Measurements from ENCODE around the gene RABAC1.
"Not testable (repeated sequence)": the region's sequence is repeated elsewhere in the genome, so short reads cannot be mapped to it uniquely, and the experiment has no call there.

Gene RABAC1

DNA sequence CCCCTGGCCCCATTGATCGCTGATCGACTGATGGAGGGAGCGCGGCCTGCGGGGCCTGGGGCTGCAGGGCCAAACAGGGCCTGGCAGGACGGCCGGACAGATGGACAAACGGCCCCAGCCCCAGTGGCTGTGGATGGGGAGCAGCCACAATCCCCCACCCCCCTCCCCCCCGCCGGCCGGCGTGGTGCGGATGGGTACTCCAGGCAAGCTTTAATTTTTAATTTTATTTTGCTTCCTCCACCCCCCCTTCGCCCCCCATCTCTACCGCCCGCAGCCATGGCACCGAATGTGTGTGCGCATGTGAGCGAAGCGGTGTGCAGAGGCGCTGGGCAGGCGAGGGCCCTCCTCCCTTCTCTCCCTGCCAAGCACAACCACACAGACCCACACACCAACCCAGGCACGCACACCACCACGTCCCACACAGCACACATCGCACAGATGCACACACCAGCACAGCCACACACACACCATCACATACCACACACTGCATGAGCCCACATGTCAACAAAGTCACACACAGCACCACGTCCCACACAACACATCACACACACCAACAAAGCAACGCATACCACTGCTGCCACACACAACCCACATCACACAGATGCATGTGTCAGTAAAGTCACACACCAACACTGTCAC is 43.2 kb downstream of the RABAC1 start:
- H3K9ac ChIP-seq (ENCODE audit: insufficient read length, low read depth): no peak overlapping the region
- DNase-seq (ENCODE audit: low read depth, low spot score): no peak
- no peaks in the 10 kb centered on the region for H3K36me3 ChIP-seq (ENCODE audit: insufficient read depth, insufficient read length, low read length)
- H3K27me3 ChIP-seq (ENCODE audit: insufficient read depth, insufficient read length): peaks cover 92% of the 10 kb centered on the region
- no peaks in the 10 kb centered on the region for H3K9me3 ChIP-seq (ENCODE audit: insufficient read depth, low read length)
- peaks cover 10% of the 10 kb centered on the region for H3K4me1 ChIP-seq (ENCODE audit: insufficient read depth, insufficient read length)
- no peak overlapping the region for H3K4me3 ChIP-seq (ENCODE audit: insufficient read length, low read depth)
- TF ChIP-seq ZNF274 (IDR thresholded peaks at IDR 0.05; ENCODE audit: low read depth, low read length) (no peak), YY1 (IDR thresholded peaks at IDR 0.05; ENCODE audit: insufficient read depth, insufficient read length) (no peak), SUZ12 (IDR thresholded peaks at IDR 0.05; ENCODE audit: extremely low read depth, insufficient read depth, insufficient read length) (no peak)

- Histone ChIP-seq H3K27me3 (ENCODE audit: insufficient read depth, insufficient read length) (peaks cover 92% of the 10 kb centered on the region), H3K4me3 (ENCODE audit: insufficient read length, low read depth) (no peak overlapping the region)
- no peak for DNase-seq (ENCODE audit: low read depth, low spot score)
Observed at GRCh38 chr19:41915021-41915775, 43.9 kb downstream of the RABAC1 start.

DNA sequence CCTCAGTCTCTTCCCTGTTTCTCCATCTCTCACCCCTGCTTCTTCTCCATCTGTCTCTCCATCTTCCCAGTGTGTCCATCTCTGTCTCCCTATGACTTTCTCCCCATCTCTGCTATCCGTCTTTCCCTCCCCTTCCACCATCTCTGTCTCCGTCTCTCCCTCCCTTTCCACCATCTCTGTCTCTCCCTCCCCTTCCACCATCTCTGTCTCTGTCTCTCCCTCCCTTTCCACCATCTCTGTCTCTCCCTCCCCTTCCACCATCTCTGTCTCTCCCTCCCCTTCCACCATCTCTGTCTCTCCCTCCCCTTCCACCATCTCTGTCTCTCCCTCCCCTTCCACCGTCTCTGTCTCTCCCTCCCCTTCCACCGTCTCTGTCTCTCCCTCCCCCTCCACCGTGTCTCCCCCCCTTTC is 44.7 kb downstream of the RABAC1 start:
- peaks cover 88% of the 10 kb centered on the region for H3K27me3 ChIP-seq (ENCODE audit: insufficient read depth, insufficient read length)
- H3K4me1 ChIP-seq (ENCODE audit: insufficient read depth, insufficient read length); H3K4me3 ChIP-seq (ENCODE audit: insufficient read length, low read depth); H3K9ac ChIP-seq (ENCODE audit: insufficient read length, low read depth); H3K9me3 ChIP-seq (ENCODE audit: insufficient read depth, low read length); DNase-seq (ENCODE audit: low read depth, low spot score); H3K36me3 ChIP-seq (ENCODE audit: insufficient read depth, insufficient read length, low read length): not testable (repeated sequence)

More at GRCh38 chr19:41915021-41915775, 43.9 kb downstream of the RABAC1 start:
- Histone ChIP-seq H3K9ac (ENCODE audit: insufficient read length, low read depth) (no peak overlapping the region), H3K4me1 (ENCODE audit: insufficient read depth, insufficient read length) (peaks cover 8% of the 10 kb centered on the region), H3K36me3 (ENCODE audit: insufficient read depth, insufficient read length, low read length) (no peaks in the 10 kb centered on the region), H3K9me3 (ENCODE audit: insufficient read depth, low read length) (no peaks in the 10 kb centered on the region)
- TF ChIP-seq SUZ12 (IDR thresholded peaks at IDR 0.05; ENCODE audit: extremely low read depth, insufficient read depth, insufficient read length): no peak
- TF ChIP-seq YY1 (IDR thresholded peaks at IDR 0.05; ENCODE audit: insufficient read depth, insufficient read length): no peak
- no peak for TF ChIP-seq ZNF274 (IDR thresholded peaks at IDR 0.05; ENCODE audit: low read depth, low read length)

- no peaks in the 10 kb centered on the region for H3K9me3 ChIP-seq (ENCODE audit: insufficient read depth, low read length)
- peaks cover 82% of the 10 kb centered on the region for H3K27me3 ChIP-seq (ENCODE audit: insufficient read depth, insufficient read length)
- no peaks in the 10 kb centered on the region for H3K36me3 ChIP-seq (ENCODE audit: insufficient read depth, insufficient read length, low read length)
- peaks cover 8% of the 10 kb centered on the region for H3K4me1 ChIP-seq (ENCODE audit: insufficient read depth, insufficient read length)
- peak overlapping the region; percentile 50 for H3K9ac ChIP-seq (ENCODE audit: insufficient read length, low read depth)
- TF ChIP-seq YY1 (IDR thresholded peaks at IDR 0.05; ENCODE audit: insufficient read depth, insufficient read length) (no peak), SUZ12 (IDR thresholded peaks at IDR 0.05; ENCODE audit: extremely low read depth, insufficient read depth, insufficient read length) (peak; percentile 40), ZNF274 (IDR thresholded peaks at IDR 0.05; ENCODE audit: low read depth, low read length) (no peak)
- H3K4me3 ChIP-seq (ENCODE audit: insufficient read length, low read depth): peak overlapping the region; percentile 8
- no peak for DNase-seq (ENCODE audit: low read depth, low spot score)
Observed at GRCh38 chr19:41913538-41914423, 45.3 kb downstream of the RABAC1 start.

DNA sequence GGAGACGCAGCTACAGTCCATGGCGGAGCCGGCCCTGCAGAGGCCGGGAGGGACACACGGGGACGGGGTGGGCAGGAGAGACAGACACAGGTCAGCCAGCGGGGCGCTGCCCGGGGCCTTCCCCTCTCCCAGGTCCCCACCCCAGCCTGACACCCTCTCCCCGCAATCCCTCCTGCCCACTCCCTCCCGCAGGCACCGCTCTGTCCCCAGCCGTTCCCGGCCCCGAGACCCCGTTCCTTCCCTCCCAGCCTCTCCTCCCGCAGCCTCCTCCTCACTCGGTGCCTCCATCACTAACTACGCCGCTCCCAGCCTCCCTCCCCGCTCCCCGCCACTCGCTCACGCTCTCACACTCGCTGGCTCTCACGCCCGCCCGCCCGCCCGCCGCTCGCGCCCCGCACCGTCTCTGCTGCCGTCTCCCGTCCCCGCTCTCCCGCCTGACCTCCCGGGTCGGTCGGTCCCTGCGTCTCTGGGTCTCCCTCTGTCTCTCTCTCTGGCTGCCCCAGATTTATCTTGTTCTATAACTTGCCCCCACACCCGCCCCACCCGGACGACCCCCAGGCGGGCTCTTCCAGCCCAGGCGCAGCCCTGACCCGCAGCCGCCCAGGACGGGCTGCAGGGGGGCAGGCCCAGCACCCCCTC is 46.1 kb downstream of the RABAC1 start:
- no peak for DNase-seq (ENCODE audit: low read depth, low spot score)
- TF ChIP-seq SUZ12 (IDR thresholded peaks at IDR 0.05; ENCODE audit: extremely low read depth, insufficient read depth, insufficient read length) (peak; percentile 8), ZNF274 (IDR thresholded peaks at IDR 0.05; ENCODE audit: low read depth, low read length) (no peak), YY1 (IDR thresholded peaks at IDR 0.05; ENCODE audit: insufficient read depth, insufficient read length) (no peak)
- H3K4me3 ChIP-seq (ENCODE audit: insufficient read length, low read depth): peak overlapping the region; percentile 39
- no peaks in the 10 kb centered on the region for H3K36me3 ChIP-seq (ENCODE audit: insufficient read depth, insufficient read length, low read length)
- no peaks in the 10 kb centered on the region for H3K9me3 ChIP-seq (ENCODE audit: insufficient read depth, low read length)
- H3K4me1 ChIP-seq (ENCODE audit: insufficient read depth, insufficient read length): peaks cover 8% of the 10 kb centered on the region
- peaks cover 75% of the 10 kb centered on the region for H3K27me3 ChIP-seq (ENCODE audit: insufficient read depth, insufficient read length)
- H3K9ac ChIP-seq (ENCODE audit: insufficient read length, low read depth): peak overlapping the region; percentile 50

DNA sequence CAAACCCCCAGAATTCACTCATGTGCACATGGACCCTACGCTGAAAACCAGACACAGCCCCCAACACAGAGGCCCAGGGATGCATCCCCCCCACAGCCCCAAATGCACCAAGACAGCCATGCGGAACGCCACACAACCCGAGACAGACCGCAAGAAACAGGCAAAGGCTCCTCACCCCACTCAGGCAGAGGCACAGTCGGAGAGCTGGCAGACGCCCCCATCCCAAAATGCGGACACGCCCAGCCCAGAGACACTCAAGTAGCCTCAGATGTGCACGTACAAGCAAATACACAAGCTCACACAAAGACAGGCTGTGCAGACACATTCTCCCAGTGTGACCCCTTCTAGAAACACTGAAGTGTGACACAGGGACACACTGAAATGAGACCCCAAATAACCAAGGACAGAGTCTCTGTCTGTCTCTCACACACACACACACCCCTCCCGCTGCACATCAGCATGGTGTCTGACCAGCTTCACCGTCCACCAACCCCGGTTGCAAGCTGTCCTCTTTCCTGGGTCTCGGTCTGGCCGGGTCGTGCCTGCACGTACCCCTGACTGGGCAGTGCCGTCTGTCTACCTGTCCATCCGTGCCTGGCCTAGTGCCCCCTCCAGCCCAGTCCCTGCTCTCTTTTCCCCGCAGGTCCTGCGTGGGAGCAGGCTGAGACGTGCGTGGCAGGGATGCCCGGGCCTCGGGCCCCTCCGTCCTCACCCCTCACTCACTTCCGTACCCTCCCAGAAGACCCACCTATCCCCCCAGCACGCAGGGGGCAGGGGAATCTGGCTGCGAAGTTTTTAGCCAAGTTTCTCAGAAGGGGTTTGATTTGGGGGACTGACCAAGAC is 47.0 kb downstream of the RABAC1 start:
- no peak for TF ChIP-seq SUZ12 (IDR thresholded peaks at IDR 0.05; ENCODE audit: extremely low read depth, insufficient read depth, insufficient read length)
- TF ChIP-seq ZNF274 (IDR thresholded peaks at IDR 0.05; ENCODE audit: low read depth, low read length): no peak
- TF ChIP-seq YY1 (IDR thresholded peaks at IDR 0.05; ENCODE audit: insufficient read depth, insufficient read length): no peak
- Histone ChIP-seq H3K4me3 (ENCODE audit: insufficient read length, low read depth) (no peak overlapping the region), H3K27me3 (ENCODE audit: insufficient read depth, insufficient read length) (peaks cover 71% of the 10 kb centered on the region)

More for the DNA sequence above, 47.0 kb downstream of the RABAC1 start:
- peaks cover under 1% of the 10 kb centered on the region for H3K36me3 ChIP-seq (ENCODE audit: insufficient read depth, insufficient read length, low read length)
- H3K9ac ChIP-seq (ENCODE audit: insufficient read length, low read depth): peak overlapping the region; percentile 42
- H3K4me1 ChIP-seq (ENCODE audit: insufficient read depth, insufficient read length): peaks cover 8% of the 10 kb centered on the region
- no peak for DNase-seq (ENCODE audit: low read depth, low spot score)
- no peaks in the 10 kb centered on the region for H3K9me3 ChIP-seq (ENCODE audit: insufficient read depth, low read length)

Data from NT2/D1 (cell line).